HG03520 (cell line): ENCODE data around the gene CRABP1.
"Not testable (repeated sequence)": the region's sequence is repeated elsewhere in the genome, so short reads cannot be mapped to it uniquely, and the experiment has no call there.

Experiments used
- ATAC-seq: cut with Tn5 transposase; IDR thresholded peaks from one replicate; pipeline ENCODE4 v1.9.1; 2021; ENCODE audit warnings: mild to moderate bottlenecking, moderate library complexity; ENCODE audit not compliant: unreplicated experiment

CRABP1 gene

GRCh38 chr15:78369161-78369560, 29.0 kb downstream of the CRABP1 start:
- no peak for ATAC-seq

- ATAC-seq, result no peak
Observed at GRCh38 chr15:78370013-78370412, 29.9 kb downstream of the CRABP1 start.

- ATAC-seq, result no peak
Observed at GRCh38 chr15:78372880-78373279, 32.7 kb downstream of the CRABP1 start.

GRCh38 chr15:78374436-78375393, 34.6 kb downstream of the CRABP1 start:
- ATAC-seq, result no peak

GRCh38 chr15:78380143-78380542, 40.0 kb downstream of the CRABP1 start:
- not testable (repeated sequence) for ATAC-seq

- no peak for ATAC-seq
Observed at GRCh38 chr15:78382114-78382880, 42.1 kb downstream of the CRABP1 start.

- no peak for ATAC-seq
Observed at GRCh38 chr15:78384651-78385050, 44.5 kb downstream of the CRABP1 start.

- no peak for ATAC-seq
Observed at GRCh38 chr15:78387246-78388037, 47.3 kb downstream of the CRABP1 start.

GRCh38 chr15:78388865-78389264, 48.7 kb downstream of the CRABP1 start:
- ATAC-seq, result no peak

- no peak for ATAC-seq
Observed at GRCh38 chr15:78389322-78389721, 49.2 kb downstream of the CRABP1 start.

GRCh38 chr15:78389738-78390137, 49.6 kb downstream of the CRABP1 start:
- ATAC-seq, result no peak

GRCh38 chr15:78390242-78390641, 50.1 kb downstream of the CRABP1 start:
- no peak for ATAC-seq

- ATAC-seq, result no peak
Observed at GRCh38 chr15:78390826-78391225, 50.7 kb downstream of the CRABP1 start.

GRCh38 chr15:78391781-78392180, 51.6 kb downstream of the CRABP1 start:
- no peak for ATAC-seq

- ATAC-seq, result no peak
Observed at GRCh38 chr15:78392430-78392829, 52.3 kb downstream of the CRABP1 start.

GRCh38 chr15:78393137-78393536, 53.0 kb downstream of the CRABP1 start:
- no peak for ATAC-seq

GRCh38 chr15:78394026-78394425, 53.9 kb downstream of the CRABP1 start:
- no peak for ATAC-seq

- ATAC-seq, result no peak
Observed at GRCh38 chr15:78394981-78395616, 54.9 kb downstream of the CRABP1 start.

GRCh38 chr15:78396186-78396814, 56.1 kb downstream of the CRABP1 start:
- ATAC-seq, result no peak

GRCh38 chr15:78396976-78397375, 56.8 kb downstream of the CRABP1 start:
- ATAC-seq, result no peak
